Right lobe of liver (tissue), 4 donors: ENCODE results near the gene NF1.
"Not testable (repeated sequence)": the region's sequence is repeated elsewhere in the genome, so short reads cannot be mapped to it uniquely, and the experiment has no call there.

Experiments
- POLR2A ChIP-seq: fragments of 450-650 bp; IDR thresholded peaks from one replicate; pipeline ENCODE4 v1.6.1; 2017; ENCODE audit warnings: antibody characterized with exemption, mild to moderate bottlenecking
- TF ChIP-seq, protein P1 (sequence below), 4 donors: fragments of 200-600 bp in 3 of 4; fragments of 450-650 bp in 1 of 4; IDR thresholded peaks; one replicate each; pipeline versions ENCODE4 v1.5.1 to v1.8.0; 2016 to 2022; ENCODE audit warnings: antibody characterized with exemption in 4 of 4, mild to moderate bottlenecking in 2 of 4
- donor health status: DM: no; HTN: no; CAD: no.
- donor health status: DM: no; HTN: no; CAD: no.
- donor health status: DM: no; HTN: yes; CAD: no.

GRCh38 chr17:31383488-31383887 lies 288.7 kb downstream of the NF1 start:
- TF ChIP-seq, protein P1, sequence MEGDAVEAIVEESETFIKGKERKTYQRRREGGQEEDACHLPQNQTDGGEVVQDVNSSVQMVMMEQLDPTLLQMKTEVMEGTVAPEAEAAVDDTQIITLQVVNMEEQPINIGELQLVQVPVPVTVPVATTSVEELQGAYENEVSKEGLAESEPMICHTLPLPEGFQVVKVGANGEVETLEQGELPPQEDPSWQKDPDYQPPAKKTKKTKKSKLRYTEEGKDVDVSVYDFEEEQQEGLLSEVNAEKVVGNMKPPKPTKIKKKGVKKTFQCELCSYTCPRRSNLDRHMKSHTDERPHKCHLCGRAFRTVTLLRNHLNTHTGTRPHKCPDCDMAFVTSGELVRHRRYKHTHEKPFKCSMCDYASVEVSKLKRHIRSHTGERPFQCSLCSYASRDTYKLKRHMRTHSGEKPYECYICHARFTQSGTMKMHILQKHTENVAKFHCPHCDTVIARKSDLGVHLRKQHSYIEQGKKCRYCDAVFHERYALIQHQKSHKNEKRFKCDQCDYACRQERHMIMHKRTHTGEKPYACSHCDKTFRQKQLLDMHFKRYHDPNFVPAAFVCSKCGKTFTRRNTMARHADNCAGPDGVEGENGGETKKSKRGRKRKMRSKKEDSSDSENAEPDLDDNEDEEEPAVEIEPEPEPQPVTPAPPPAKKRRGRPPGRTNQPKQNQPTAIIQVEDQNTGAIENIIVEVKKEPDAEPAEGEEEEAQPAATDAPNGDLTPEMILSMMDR (IDR thresholded peaks at IDR 0.05) = not testable (repeated sequence)
- not testable (repeated sequence) for TF ChIP-seq POLR2A
